ENCODE measurements around the gene PAPPA.

GRCh38 chr9:116157436-116158138 is 4.0 kb downstream of the PAPPA start:
- TF ChIP-seq MAX (IDR thresholded peaks at IDR 0.05; ENCODE audit: low read depth, low read length) (no peak), CTCF (IDR thresholded peaks at IDR 0.05; ENCODE audit: low read depth, low read length) (no peak), POLR2A (IDR thresholded peaks at IDR 0.05; ENCODE audit: extremely low read depth, insufficient read length) (no peak)
